WTC11 (cell line): ENCODE data around the gene OR1M1. TPM values are rescaled to one million over a fixed set of nuclear protein-coding genes. Genes with fewer than 3 reads are reported as not detected.
"Not testable (repeated sequence)": the region's sequence is repeated elsewhere in the genome, so short reads cannot be mapped to it uniquely, and the experiment has no call there.

Experiments used
- ATAC-seq: fragments of 200-7000 bp; cut with Tn5 transposase; 2 replicates; pipeline ENCODE4 v1.10.0; 2021; ENCODE audit warnings: mild to moderate bottlenecking, moderate library complexity
- CTCF ChIA-PET: fragments of 300-600 bp; sonication (Branson Sonifier 250); formaldehyde crosslinking; loops from one replicate; lab custom pipeline; 2021; ENCODE audit warnings: antibody characterized with exemption; lab: Charles Lee
- POLR2A ChIA-PET: fragments of 350-600 bp; sonication (Branson Sonifier 250); formaldehyde crosslinking; loops from one replicate; lab custom pipeline; 2021; ENCODE audit warnings: antibody characterized with exemption; lab: Charles Lee
- DNase-seq: peaks from one replicate; pipeline ENCODE4 v3.0.0; 2021; ENCODE audit warnings: low spot score
- H3K27ac Mint-ChIP-seq: 2 replicates; pipeline ENCODE4 v1.8.0; 2021; ENCODE audit warnings: mixed read lengths
- H3K27me3 Mint-ChIP-seq: 2 replicates; pipeline ENCODE4 v1.8.0; 2021; ENCODE audit warnings: low read depth, mild to moderate bottlenecking, moderate library complexity, mixed read lengths
- H3K36me3 Mint-ChIP-seq: 2 replicates; pipeline ENCODE4 v1.8.0; 2021; ENCODE audit warnings: mixed read lengths
- H3K4me1 Mint-ChIP-seq: 2 replicates; pipeline ENCODE4 v1.8.0; 2022; ENCODE audit warnings: mixed read lengths
- H3K4me3 Mint-ChIP-seq: 2 replicates; pipeline ENCODE4 v1.8.0; 2021; ENCODE audit warnings: mild to moderate bottlenecking, moderate library complexity, mixed read lengths
- H3K9me3 Mint-ChIP-seq: 2 replicates; pipeline ENCODE4 v1.8.0; 2021; ENCODE audit warnings: mixed read lengths
- ELF4 ChIP-seq: sonication (generic); formaldehyde crosslinking; IDR thresholded peaks from 2 replicates; pipeline ENCODE4 v1.8.1; 2022; ENCODE audit warnings: low read depth, mild to moderate bottlenecking, moderate library complexity, missing genetic modification reagents
- ETV6 ChIP-seq: sonication (generic); formaldehyde crosslinking; IDR thresholded peaks from 2 replicates; pipeline ENCODE4 v1.8.1; 2022; ENCODE audit warnings: mild to moderate bottlenecking, missing genetic modification reagents
- FOXP1 ChIP-seq: sonication (generic); formaldehyde crosslinking; IDR thresholded peaks from 2 replicates; pipeline ENCODE4 v1.8.0; 2022; ENCODE audit warnings: missing genetic modification reagents, mild to moderate bottlenecking, moderate library complexity, borderline replicate concordance
- IRF2 ChIP-seq: sonication (generic); formaldehyde crosslinking; IDR thresholded peaks from 2 replicates; pipeline ENCODE4 v1.8.0; 2022; ENCODE audit warnings: low read depth, missing genetic modification reagents, borderline replicate concordance
- JUN ChIP-seq: sonication (generic); formaldehyde crosslinking; IDR thresholded peaks from 2 replicates; pipeline ENCODE4 v1.8.0; 2023; ENCODE audit warnings: mild to moderate bottlenecking, missing genetic modification reagents
- NFYB ChIP-seq: sonication (generic); formaldehyde crosslinking; conservative IDR thresholded peaks from 2 replicates; pipeline ENCODE4 v1.8.0; 2022; ENCODE audit warnings: low read depth, missing genetic modification reagents
- NR2C2 ChIP-seq: sonication (generic); formaldehyde crosslinking; IDR thresholded peaks from 2 replicates; pipeline ENCODE4 v1.8.0; 2022; ENCODE audit warnings: mild to moderate bottlenecking, missing genetic modification reagents
- SP1 ChIP-seq: sonication (generic); formaldehyde crosslinking; conservative IDR thresholded peaks from 2 replicates; pipeline ENCODE4 v1.8.1; 2022; ENCODE audit warnings: missing genetic modification reagents
- TP53 ChIP-seq: sonication (generic); formaldehyde crosslinking; IDR thresholded peaks from 2 replicates; pipeline ENCODE4 v1.8.1; 2023; ENCODE audit warnings: mild to moderate bottlenecking, missing genetic modification reagents
- ZNF121 ChIP-seq: sonication (generic); formaldehyde crosslinking; IDR thresholded peaks from 2 replicates; pipeline ENCODE4 v1.8.0; 2023; ENCODE audit warnings: missing genetic modification reagents
- ZNF423 ChIP-seq: fragments of 250-450 bp; sonication (Bioruptor Pico); IDR thresholded peaks from 2 replicates; pipeline ENCODE4 v2.1.2; 2022; ENCODE audit warnings: mild to moderate bottlenecking, moderate library complexity
- total RNA-seq: library from RNA; stranded (reverse); gene quantifications from 3 replicates; pipeline ENCODE4 v1.2.3, GENCODE V29; 2021
- TF ChIP-seq, protein P1 (sequence below): sonication (generic); formaldehyde crosslinking; conservative IDR thresholded peaks from 2 replicates; pipeline ENCODE4 v1.8.1; 2023; ENCODE audit warnings: mild to moderate bottlenecking, low read depth, missing genetic modification reagents, moderate library complexity
- TF ChIP-seq, protein P2 (sequence below): fragments of 250-450 bp; sonication (Bioruptor Pico); IDR thresholded peaks from 2 replicates; pipeline ENCODE4 v1.9.0; 2021; ENCODE audit warnings: mild to moderate bottlenecking, borderline replicate concordance
- TF ChIP-seq, protein P3 (sequence below): sonication (generic); formaldehyde crosslinking; IDR thresholded peaks from 2 replicates; pipeline ENCODE4 v1.8.0; 2023; ENCODE audit warnings: mild to moderate bottlenecking, missing genetic modification reagents
- TF ChIP-seq, protein P4 (sequence below): fragments of 250-450 bp; sonication (Bioruptor Pico); IDR thresholded peaks from 2 replicates; pipeline ENCODE4 v1.9.0; 2021; ENCODE audit warnings: mild to moderate bottlenecking
- TF ChIP-seq, protein P5 (sequence below): sonication (generic); formaldehyde crosslinking; IDR thresholded peaks from 2 replicates; pipeline ENCODE4 v1.8.1; 2023; ENCODE audit warnings: mild to moderate bottlenecking, missing genetic modification reagents
- TF ChIP-seq, protein P6 (sequence below): sonication (generic); formaldehyde crosslinking; IDR thresholded peaks from 2 replicates; pipeline ENCODE4 v1.8.0; 2022; ENCODE audit warnings: mild to moderate bottlenecking, missing genetic modification reagents

The OR1M1 gene
- total RNA-seq, 1 experiment from 2014 or later: not detected

DNA sequence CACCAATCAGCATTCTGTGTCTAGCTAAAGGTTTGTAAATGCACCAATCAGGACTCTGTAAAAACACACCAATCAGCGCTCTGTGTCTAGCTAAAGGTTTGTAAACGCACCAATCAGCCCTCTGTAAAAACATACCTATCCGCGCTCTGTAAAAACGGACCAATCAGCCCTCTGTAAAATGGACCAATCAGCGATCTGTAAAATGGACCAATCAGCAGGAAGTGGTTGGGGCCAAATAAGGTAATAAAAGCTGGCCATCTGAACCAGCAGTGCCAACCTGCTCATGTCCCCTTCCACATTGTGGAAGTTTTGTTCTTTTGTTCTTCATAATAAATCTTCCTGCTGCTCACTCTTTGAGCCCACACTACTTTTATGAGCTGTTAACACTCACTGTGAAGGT lies 33.2 kb upstream of the OR1M1 start:
- H3K27me3 Mint-ChIP-seq, ATAC-seq, H3K27ac Mint-ChIP-seq, DNase-seq, H3K36me3 Mint-ChIP-seq, POLR2A ChIA-PET, H3K4me3 Mint-ChIP-seq: not testable (repeated sequence)
- peaks cover 12% of the 10 kb centered on the region for H3K9me3 Mint-ChIP-seq
- CTCF ChIA-PET: interaction anchor here (0.7 kb wide), 1 partner anchor 438 kb away, joined by 3 read pairs; no protein-coding TSS in a partner anchor
- H3K4me1 Mint-ChIP-seq: peaks cover 23% of the 10 kb centered on the region
- TF ChIP-seq NFYB: peak; percentile 65

DNA sequence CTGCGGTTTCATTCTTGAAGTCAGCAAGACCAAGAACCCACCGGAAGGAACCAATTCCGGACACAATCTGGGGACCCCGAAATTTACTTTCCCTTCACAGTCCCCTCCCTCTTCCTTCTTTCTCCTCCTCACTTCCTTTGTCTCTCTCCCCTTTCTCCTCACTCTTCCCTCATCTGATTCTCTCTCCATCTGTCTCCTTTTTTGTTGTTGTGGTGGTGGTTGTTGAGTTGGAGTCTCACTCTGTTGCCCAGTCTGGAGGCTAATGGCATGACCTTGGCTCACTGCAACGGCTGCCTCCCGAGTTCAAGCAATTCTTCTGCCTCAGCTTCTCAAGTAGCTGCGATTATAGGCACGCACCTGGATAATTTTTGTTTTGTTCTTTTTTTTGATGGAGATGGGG lies 32.7 kb upstream of the OR1M1 start:
- Mint-ChIP-seq H3K36me3 (peaks cover 7% of the 10 kb centered on the region; the same call in 1 of the 2 replicates), H3K27ac (peak overlapping the region; percentile 26; the same call in 1 of the 2 replicates), H3K4me1 (peaks cover 23% of the 10 kb centered on the region), H3K27me3 (peaks cover 4% of the 10 kb centered on the region; the same call in 1 of the 2 replicates), H3K9me3 (peaks cover 12% of the 10 kb centered on the region), H3K4me3 (no peak overlapping the region)
- no peak for ATAC-seq
- DNase-seq: no peak
- ChIA-PET POLR2A (interaction anchor here (0.6 kb wide), 2 partner anchors 16 to 25 kb away, joined by 3 to 6 read pairs; no protein-coding TSS in a partner anchor), CTCF (interaction anchor here (0.7 to 1.1 kb wide), 2 partner anchors 356 to 439 kb away, joined by 3 read pairs; partner anchors contain the start of gene ACTL9)
- TF ChIP-seq ZNF423 (CRISPR knock-in tag) (no peak), ZNF121 (CRISPR knock-in tag) (peak; percentile 73; the same call in 1 of the 2 replicates)

DNA sequence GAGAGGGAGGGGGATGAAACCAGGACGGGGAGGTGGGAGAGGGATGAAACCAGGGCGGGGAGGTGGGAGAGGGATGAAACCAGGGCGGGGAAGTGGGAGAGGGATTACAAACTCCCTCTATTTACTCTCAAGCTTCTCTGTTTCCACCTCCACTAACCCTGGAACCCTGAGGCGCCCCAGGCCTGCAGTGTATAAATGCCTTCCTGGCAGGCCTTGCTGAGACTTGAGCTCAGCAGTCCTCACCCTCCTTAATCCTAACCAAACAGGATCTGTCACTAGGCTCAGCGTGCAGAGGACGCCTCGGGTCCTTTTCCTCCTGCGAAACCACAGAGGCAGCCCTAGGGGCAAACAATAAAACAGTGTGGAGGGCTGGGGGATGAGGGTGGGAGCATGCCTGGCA lies 32.1 kb upstream of the OR1M1 start:
- peaks cover 12% of the 10 kb centered on the region for H3K9me3 Mint-ChIP-seq
- H3K27ac Mint-ChIP-seq: no peak overlapping the region; the same call in 1 of the 2 replicates
- H3K4me3 Mint-ChIP-seq: no peak overlapping the region
- peaks cover 7% of the 10 kb centered on the region; the same call in 1 of the 2 replicates for H3K36me3 Mint-ChIP-seq
- ATAC-seq (peak; percentile 84), DNase-seq (peak; percentile 19)
- peaks cover 23% of the 10 kb centered on the region for H3K4me1 Mint-ChIP-seq
- ChIA-PET POLR2A (interaction anchor here (0.6 kb wide), 2 partner anchors 15 to 24 kb away, joined by 3 to 6 read pairs; no protein-coding TSS in a partner anchor), CTCF (interaction anchor here (0.7 to 1.2 kb wide), 6 partner anchors 11 to 422 kb away, joined by 3 to 4 read pairs (median 3); partner anchors contain the start of gene ACTL9)
- peaks cover 4% of the 10 kb centered on the region; the same call in 1 of the 2 replicates for H3K27me3 Mint-ChIP-seq
- no peak for TF ChIP-seq SP1 (CRISPR knock-in tag)
- TF ChIP-seq, protein P1, sequence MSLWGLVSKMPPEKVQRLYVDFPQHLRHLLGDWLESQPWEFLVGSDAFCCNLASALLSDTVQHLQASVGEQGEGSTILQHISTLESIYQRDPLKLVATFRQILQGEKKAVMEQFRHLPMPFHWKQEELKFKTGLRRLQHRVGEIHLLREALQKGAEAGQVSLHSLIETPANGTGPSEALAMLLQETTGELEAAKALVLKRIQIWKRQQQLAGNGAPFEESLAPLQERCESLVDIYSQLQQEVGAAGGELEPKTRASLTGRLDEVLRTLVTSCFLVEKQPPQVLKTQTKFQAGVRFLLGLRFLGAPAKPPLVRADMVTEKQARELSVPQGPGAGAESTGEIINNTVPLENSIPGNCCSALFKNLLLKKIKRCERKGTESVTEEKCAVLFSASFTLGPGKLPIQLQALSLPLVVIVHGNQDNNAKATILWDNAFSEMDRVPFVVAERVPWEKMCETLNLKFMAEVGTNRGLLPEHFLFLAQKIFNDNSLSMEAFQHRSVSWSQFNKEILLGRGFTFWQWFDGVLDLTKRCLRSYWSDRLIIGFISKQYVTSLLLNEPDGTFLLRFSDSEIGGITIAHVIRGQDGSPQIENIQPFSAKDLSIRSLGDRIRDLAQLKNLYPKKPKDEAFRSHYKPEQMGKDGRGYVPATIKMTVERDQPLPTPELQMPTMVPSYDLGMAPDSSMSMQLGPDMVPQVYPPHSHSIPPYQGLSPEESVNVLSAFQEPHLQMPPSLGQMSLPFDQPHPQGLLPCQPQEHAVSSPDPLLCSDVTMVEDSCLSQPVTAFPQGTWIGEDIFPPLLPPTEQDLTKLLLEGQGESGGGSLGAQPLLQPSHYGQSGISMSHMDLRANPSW: no peak
- no peak for TF ChIP-seq JUN
- no peak for TF ChIP-seq ELF4 (CRISPR knock-in tag)
- TF ChIP-seq, protein P2, sequence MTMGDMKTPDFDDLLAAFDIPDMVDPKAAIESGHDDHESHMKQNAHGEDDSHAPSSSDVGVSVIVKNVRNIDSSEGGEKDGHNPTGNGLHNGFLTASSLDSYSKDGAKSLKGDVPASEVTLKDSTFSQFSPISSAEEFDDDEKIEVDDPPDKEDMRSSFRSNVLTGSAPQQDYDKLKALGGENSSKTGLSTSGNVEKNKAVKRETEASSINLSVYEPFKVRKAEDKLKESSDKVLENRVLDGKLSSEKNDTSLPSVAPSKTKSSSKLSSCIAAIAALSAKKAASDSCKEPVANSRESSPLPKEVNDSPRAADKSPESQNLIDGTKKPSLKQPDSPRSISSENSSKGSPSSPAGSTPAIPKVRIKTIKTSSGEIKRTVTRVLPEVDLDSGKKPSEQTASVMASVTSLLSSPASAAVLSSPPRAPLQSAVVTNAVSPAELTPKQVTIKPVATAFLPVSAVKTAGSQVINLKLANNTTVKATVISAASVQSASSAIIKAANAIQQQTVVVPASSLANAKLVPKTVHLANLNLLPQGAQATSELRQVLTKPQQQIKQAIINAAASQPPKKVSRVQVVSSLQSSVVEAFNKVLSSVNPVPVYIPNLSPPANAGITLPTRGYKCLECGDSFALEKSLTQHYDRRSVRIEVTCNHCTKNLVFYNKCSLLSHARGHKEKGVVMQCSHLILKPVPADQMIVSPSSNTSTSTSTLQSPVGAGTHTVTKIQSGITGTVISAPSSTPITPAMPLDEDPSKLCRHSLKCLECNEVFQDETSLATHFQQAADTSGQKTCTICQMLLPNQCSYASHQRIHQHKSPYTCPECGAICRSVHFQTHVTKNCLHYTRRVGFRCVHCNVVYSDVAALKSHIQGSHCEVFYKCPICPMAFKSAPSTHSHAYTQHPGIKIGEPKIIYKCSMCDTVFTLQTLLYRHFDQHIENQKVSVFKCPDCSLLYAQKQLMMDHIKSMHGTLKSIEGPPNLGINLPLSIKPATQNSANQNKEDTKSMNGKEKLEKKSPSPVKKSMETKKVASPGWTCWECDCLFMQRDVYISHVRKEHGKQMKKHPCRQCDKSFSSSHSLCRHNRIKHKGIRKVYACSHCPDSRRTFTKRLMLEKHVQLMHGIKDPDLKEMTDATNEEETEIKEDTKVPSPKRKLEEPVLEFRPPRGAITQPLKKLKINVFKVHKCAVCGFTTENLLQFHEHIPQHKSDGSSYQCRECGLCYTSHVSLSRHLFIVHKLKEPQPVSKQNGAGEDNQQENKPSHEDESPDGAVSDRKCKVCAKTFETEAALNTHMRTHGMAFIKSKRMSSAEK: no peak
- TF ChIP-seq, protein P3, sequence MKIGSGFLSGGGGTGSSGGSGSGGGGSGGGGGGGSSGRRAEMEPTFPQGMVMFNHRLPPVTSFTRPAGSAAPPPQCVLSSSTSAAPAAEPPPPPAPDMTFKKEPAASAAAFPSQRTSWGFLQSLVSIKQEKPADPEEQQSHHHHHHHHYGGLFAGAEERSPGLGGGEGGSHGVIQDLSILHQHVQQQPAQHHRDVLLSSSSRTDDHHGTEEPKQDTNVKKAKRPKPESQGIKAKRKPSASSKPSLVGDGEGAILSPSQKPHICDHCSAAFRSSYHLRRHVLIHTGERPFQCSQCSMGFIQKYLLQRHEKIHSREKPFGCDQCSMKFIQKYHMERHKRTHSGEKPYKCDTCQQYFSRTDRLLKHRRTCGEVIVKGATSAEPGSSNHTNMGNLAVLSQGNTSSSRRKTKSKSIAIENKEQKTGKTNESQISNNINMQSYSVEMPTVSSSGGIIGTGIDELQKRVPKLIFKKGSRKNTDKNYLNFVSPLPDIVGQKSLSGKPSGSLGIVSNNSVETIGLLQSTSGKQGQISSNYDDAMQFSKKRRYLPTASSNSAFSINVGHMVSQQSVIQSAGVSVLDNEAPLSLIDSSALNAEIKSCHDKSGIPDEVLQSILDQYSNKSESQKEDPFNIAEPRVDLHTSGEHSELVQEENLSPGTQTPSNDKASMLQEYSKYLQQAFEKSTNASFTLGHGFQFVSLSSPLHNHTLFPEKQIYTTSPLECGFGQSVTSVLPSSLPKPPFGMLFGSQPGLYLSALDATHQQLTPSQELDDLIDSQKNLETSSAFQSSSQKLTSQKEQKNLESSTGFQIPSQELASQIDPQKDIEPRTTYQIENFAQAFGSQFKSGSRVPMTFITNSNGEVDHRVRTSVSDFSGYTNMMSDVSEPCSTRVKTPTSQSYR (CRISPR knock-in tag): no peak
- TF ChIP-seq ETV6 (CRISPR knock-in tag): no peak
- TF ChIP-seq TP53 (CRISPR knock-in tag): no peak
- TF ChIP-seq IRF2: no peak
- TF ChIP-seq NR2C2 (CRISPR knock-in tag): no peak
- TF ChIP-seq, protein P4, sequence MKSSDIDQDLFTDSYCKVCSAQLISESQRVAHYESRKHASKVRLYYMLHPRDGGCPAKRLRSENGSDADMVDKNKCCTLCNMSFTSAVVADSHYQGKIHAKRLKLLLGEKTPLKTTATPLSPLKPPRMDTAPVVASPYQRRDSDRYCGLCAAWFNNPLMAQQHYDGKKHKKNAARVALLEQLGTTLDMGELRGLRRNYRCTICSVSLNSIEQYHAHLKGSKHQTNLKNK (CRISPR knock-in tag): no peak
- TF ChIP-seq, protein P5, sequence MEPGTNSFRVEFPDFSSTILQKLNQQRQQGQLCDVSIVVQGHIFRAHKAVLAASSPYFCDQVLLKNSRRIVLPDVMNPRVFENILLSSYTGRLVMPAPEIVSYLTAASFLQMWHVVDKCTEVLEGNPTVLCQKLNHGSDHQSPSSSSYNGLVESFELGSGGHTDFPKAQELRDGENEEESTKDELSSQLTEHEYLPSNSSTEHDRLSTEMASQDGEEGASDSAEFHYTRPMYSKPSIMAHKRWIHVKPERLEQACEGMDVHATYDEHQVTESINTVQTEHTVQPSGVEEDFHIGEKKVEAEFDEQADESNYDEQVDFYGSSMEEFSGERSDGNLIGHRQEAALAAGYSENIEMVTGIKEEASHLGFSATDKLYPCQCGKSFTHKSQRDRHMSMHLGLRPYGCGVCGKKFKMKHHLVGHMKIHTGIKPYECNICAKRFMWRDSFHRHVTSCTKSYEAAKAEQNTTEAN (CRISPR knock-in tag): no peak
- TF ChIP-seq, protein P6, sequence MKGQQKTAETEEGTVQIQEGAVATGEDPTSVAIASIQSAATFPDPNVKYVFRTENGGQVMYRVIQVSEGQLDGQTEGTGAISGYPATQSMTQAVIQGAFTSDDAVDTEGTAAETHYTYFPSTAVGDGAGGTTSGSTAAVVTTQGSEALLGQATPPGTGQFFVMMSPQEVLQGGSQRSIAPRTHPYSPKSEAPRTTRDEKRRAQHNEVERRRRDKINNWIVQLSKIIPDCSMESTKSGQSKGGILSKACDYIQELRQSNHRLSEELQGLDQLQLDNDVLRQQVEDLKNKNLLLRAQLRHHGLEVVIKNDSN: no peak
- no peak for TF ChIP-seq FOXP1 (CRISPR knock-in tag)
